Measurements from ENCODE around the gene GSAP.
"Not testable (repeated sequence)": the region's sequence is repeated elsewhere in the genome, so short reads cannot be mapped to it uniquely, and the experiment has no call there.

- TF ChIP-seq, protein P1, sequence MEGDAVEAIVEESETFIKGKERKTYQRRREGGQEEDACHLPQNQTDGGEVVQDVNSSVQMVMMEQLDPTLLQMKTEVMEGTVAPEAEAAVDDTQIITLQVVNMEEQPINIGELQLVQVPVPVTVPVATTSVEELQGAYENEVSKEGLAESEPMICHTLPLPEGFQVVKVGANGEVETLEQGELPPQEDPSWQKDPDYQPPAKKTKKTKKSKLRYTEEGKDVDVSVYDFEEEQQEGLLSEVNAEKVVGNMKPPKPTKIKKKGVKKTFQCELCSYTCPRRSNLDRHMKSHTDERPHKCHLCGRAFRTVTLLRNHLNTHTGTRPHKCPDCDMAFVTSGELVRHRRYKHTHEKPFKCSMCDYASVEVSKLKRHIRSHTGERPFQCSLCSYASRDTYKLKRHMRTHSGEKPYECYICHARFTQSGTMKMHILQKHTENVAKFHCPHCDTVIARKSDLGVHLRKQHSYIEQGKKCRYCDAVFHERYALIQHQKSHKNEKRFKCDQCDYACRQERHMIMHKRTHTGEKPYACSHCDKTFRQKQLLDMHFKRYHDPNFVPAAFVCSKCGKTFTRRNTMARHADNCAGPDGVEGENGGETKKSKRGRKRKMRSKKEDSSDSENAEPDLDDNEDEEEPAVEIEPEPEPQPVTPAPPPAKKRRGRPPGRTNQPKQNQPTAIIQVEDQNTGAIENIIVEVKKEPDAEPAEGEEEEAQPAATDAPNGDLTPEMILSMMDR (conservative IDR thresholded peaks at IDR 0.05 in 1 of 2, IDR thresholded peaks at IDR 0.05 in 1 of 2; ENCODE audit: low read depth in 1 of 2, low read length in 2 of 2), result not testable (repeated sequence)
- not testable (repeated sequence) for TF ChIP-seq EZH2 (IDR thresholded peaks at IDR 0.05; ENCODE audit: low read length, missing control alignments)
Measured at GRCh38 chr7:77334039-77334438, 82.1 kb downstream of the GSAP start.

Data from fibroblast of lung (primary cell).